ENCODE measurements around the gene KCND2.

DNA sequence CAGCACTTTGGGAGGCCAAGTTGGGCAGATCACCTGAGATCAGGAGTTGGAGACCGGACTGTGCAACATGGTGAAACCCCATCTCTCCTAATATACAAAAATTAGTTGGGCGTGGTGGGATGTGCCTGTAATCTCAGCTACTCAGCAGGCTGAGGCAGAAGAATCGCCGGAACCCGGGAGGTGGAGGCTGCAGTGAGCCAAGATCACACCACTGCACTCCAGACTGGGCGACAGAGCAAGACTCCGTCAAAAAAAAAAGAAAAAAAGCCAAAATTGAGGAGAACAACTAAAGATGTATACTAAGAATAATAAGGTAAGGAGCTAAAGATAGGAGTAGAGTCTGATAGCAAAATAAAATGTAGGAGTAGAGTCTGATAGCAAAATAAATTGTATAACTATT lies 251.0 kb downstream of the KCND2 start:
- TF ChIP-seq CTCF (IDR thresholded peaks at IDR 0.05): no peak
- TF ChIP-seq POLR2A (IDR thresholded peaks at IDR 0.05): no peak

Data from thyroid gland (tissue), 4 donors.